Measurements from ENCODE around the gene SNN.

The SNN gene

GRCh38 chr16:11667824-11668622 is at the start of gene SNN:
TSS of gene SNN (plus strand) at chr16:11668455. CDS start at chr16:11676060, 7,605 bp downstream.
- H3K27ac ChIP-seq (ENCODE audit: low read depth, low read length): peak within 1 kb of the TSS; percentile 42
- 0 out of 2 replicates have a peak, but pooled peaks cover 5% of the 10 kb centered on the region for H3K27me3 ChIP-seq (ENCODE audit: control insufficient read depth, insufficient read depth, low read length)
- peak within 1 kb of the TSS; percentile 80 for H3K4me3 ChIP-seq (ENCODE audit: low read depth, low read length)
- H3K9ac ChIP-seq (ENCODE audit: low read depth, low read length): peak within 1 kb of the TSS; percentile 68
- no peaks in the 10 kb centered on the region for H3K36me3 ChIP-seq (ENCODE audit: control insufficient read depth, insufficient read depth, low read length)
- peaks cover 26% of the 10 kb centered on the region for H3K4me1 ChIP-seq (ENCODE audit: control insufficient read depth, insufficient read depth, low read length)
- no peaks in the 10 kb centered on the region for H3K9me3 ChIP-seq (ENCODE audit: control insufficient read depth, insufficient read depth, low read length)

- no peaks in the 10 kb centered on the region for H3K36me3 ChIP-seq (ENCODE audit: control insufficient read depth, insufficient read depth, low read length)
- no peak overlapping the region for H3K4me3 ChIP-seq (ENCODE audit: low read depth, low read length)
- H3K4me1 ChIP-seq (ENCODE audit: control insufficient read depth, insufficient read depth, low read length): peaks cover 15% of the 10 kb centered on the region
- no peaks in the 10 kb centered on the region for H3K27me3 ChIP-seq (ENCODE audit: control insufficient read depth, insufficient read depth, low read length)
- no peaks in the 10 kb centered on the region for H3K9me3 ChIP-seq (ENCODE audit: control insufficient read depth, insufficient read depth, low read length)
- no peak overlapping the region for H3K9ac ChIP-seq (ENCODE audit: low read depth, low read length)
- no peak overlapping the region for H3K27ac ChIP-seq (ENCODE audit: low read depth, low read length)
Measured at GRCh38 chr16:11619327-11619851, 48.9 kb upstream of the SNN start.

GRCh38 chr16:11620243-11621003 is 47.8 kb upstream of the SNN start:
- Histone ChIP-seq H3K4me1 (ENCODE audit: control insufficient read depth, insufficient read depth, low read length) (peaks cover 9% of the 10 kb centered on the region), H3K27me3 (ENCODE audit: control insufficient read depth, insufficient read depth, low read length) (no peaks in the 10 kb centered on the region), H3K27ac (ENCODE audit: low read depth, low read length) (no peak overlapping the region), H3K9ac (ENCODE audit: low read depth, low read length) (no peak overlapping the region), H3K9me3 (ENCODE audit: control insufficient read depth, insufficient read depth, low read length) (no peaks in the 10 kb centered on the region), H3K4me3 (ENCODE audit: low read depth, low read length) (no peak overlapping the region), H3K36me3 (ENCODE audit: control insufficient read depth, insufficient read depth, low read length) (no peaks in the 10 kb centered on the region)

GRCh38 chr16:11621539-11621919 is 46.7 kb upstream of the SNN start:
- 0 out of 2 replicates have a peak, but pooled peaks cover 3% of the 10 kb centered on the region for H3K4me1 ChIP-seq (ENCODE audit: control insufficient read depth, insufficient read depth, low read length)
- H3K9ac ChIP-seq (ENCODE audit: low read depth, low read length): no peak overlapping the region
- no peak overlapping the region for H3K27ac ChIP-seq (ENCODE audit: low read depth, low read length)
- H3K27me3 ChIP-seq (ENCODE audit: control insufficient read depth, insufficient read depth, low read length): no peaks in the 10 kb centered on the region
- no peaks in the 10 kb centered on the region for H3K9me3 ChIP-seq (ENCODE audit: control insufficient read depth, insufficient read depth, low read length)
- H3K4me3 ChIP-seq (ENCODE audit: low read depth, low read length): no peak overlapping the region
- H3K36me3 ChIP-seq (ENCODE audit: control insufficient read depth, insufficient read depth, low read length): no peaks in the 10 kb centered on the region

DNA sequence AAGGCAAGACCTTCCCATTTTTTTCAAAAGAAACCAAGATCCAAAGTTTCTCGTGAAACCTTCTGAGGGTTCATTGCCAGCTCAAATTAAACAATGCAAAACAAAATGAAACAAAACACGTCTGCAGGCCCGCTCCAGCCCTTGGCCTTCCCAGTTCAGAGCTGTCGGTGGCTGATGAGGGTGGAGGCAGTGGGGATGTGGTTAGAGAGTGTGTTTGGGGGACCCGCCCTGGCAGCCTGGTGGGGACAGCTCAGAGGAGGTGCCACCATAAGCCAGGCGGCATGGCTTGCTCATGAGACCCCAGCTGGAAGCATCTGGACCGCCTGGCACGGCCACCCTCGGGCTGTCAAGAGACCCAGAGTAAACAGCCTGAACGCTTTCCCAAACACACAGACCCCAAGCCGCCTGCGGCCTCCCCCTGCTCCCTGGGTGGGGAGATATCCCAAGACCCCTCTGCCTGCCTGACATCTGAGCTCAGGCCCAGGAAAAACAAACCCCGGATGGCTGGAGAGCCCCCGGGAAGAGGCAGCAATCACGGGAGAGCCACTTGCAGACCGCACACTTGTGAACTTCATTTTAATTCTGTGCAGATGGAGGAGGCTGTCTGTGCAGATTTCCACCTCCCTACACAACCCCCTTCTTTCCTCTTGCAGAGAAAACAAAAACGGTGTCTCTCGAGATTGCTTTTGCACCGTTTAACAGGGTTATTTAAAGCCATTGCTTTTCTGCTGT is 46.2 kb upstream of the SNN start:
- Histone ChIP-seq H3K9me3 (ENCODE audit: control insufficient read depth, insufficient read depth, low read length) (no peaks in the 10 kb centered on the region), H3K36me3 (ENCODE audit: control insufficient read depth, insufficient read depth, low read length) (no peaks in the 10 kb centered on the region), H3K27me3 (ENCODE audit: control insufficient read depth, insufficient read depth, low read length) (no peaks in the 10 kb centered on the region), H3K27ac (ENCODE audit: low read depth, low read length) (no peak overlapping the region), H3K4me3 (ENCODE audit: low read depth, low read length) (no peak overlapping the region), H3K4me1 (ENCODE audit: control insufficient read depth, insufficient read depth, low read length) (0 out of 2 replicates have a peak, but pooled peaks cover 3% of the 10 kb centered on the region), H3K9ac (ENCODE audit: low read depth, low read length) (no peak overlapping the region)

GRCh38 chr16:11624205-11624604 is 44.0 kb upstream of the SNN start:
- Histone ChIP-seq H3K9ac (ENCODE audit: low read depth, low read length) (no peak overlapping the region), H3K36me3 (ENCODE audit: control insufficient read depth, insufficient read depth, low read length) (no peaks in the 10 kb centered on the region), H3K9me3 (ENCODE audit: control insufficient read depth, insufficient read depth, low read length) (no peaks in the 10 kb centered on the region), H3K4me1 (ENCODE audit: control insufficient read depth, insufficient read depth, low read length) (no peaks in the 10 kb centered on the region), H3K4me3 (ENCODE audit: low read depth, low read length) (no peak overlapping the region), H3K27ac (ENCODE audit: low read depth, low read length) (no peak overlapping the region), H3K27me3 (ENCODE audit: control insufficient read depth, insufficient read depth, low read length) (no peaks in the 10 kb centered on the region; the same call in 1 of the 2 replicates)

DNA sequence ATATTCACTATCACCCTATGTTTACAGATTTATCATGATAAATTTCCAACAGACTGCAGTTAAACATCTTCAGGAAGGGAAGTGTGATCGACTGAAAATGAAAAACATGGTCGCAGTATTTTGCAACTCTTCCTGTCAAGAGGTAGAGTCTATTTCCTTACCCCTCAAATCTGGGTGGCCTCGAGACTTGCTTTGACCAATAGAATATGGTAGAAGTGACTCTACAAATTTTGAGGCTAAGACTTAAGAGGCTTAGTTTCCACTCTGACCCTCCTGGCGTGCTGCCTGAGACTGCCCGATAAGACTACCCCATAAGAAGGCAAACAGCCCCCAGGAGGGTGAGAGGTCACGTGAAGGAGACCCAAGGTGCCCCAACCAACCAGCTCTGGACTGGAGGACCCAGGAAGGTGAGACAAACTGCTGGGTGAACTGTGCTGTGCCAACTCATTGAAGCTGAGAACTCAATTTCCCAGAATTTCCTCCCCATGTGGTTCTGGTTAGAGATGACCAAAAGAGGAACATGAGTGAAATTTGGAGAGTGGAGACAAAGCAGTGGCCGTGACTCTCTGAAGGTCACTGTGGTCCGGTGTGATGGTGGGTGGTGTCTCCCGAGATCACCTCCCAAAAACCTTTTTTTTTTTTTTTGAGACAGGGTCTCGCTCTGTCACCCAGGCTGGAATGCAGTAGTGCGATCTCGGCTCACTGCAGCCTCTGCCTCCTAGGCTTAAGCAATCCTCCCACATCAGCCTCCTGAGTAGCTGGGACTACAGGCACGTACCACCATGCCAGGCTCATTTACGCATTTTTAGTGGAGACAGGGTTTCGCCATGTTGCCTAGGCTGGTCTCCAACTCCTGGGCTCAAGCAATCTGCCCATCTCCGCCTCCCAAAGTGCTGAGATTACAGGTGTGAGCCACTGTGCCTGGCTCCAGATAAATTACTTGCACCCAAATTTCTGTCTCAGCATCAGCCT is 43.3 kb upstream of the SNN start:
- Histone ChIP-seq H3K27me3 (ENCODE audit: control insufficient read depth, insufficient read depth, low read length) (no peaks in the 10 kb centered on the region; the same call in 1 of the 2 replicates), H3K9me3 (ENCODE audit: control insufficient read depth, insufficient read depth, low read length) (no peaks in the 10 kb centered on the region), H3K9ac (ENCODE audit: low read depth, low read length) (no peak overlapping the region), H3K36me3 (ENCODE audit: control insufficient read depth, insufficient read depth, low read length) (no peaks in the 10 kb centered on the region), H3K4me1 (ENCODE audit: control insufficient read depth, insufficient read depth, low read length) (no peaks in the 10 kb centered on the region), H3K4me3 (ENCODE audit: low read depth, low read length) (no peak overlapping the region), H3K27ac (ENCODE audit: low read depth, low read length) (no peak overlapping the region)

DNA sequence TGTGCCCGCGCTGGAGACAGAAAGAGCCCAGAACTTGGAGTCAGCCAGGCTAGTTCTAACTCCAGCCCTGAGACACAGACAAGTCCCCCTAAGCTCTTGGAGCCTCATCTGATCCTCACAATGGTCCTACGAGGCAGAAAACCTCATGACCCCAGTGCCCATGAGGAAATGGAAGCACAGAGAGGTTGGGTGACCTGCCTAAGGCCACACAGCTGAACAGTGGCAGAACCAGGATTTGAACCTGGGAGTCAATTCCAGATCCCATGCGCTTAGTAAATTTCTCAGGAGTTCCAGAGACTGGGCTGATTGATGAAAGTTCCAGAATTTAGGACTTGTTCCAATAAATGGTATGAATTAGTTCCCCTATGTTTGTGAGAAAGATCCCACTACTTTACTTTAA is 42.5 kb upstream of the SNN start:
- no peak overlapping the region for H3K9ac ChIP-seq (ENCODE audit: low read depth, low read length)
- no peaks in the 10 kb centered on the region for H3K9me3 ChIP-seq (ENCODE audit: control insufficient read depth, insufficient read depth, low read length)
- H3K36me3 ChIP-seq (ENCODE audit: control insufficient read depth, insufficient read depth, low read length): no peaks in the 10 kb centered on the region
- H3K4me3 ChIP-seq (ENCODE audit: low read depth, low read length): no peak overlapping the region
- no peaks in the 10 kb centered on the region; the same call in 1 of the 2 replicates for H3K27me3 ChIP-seq (ENCODE audit: control insufficient read depth, insufficient read depth, low read length)
- no peak overlapping the region for H3K27ac ChIP-seq (ENCODE audit: low read depth, low read length)
- H3K4me1 ChIP-seq (ENCODE audit: control insufficient read depth, insufficient read depth, low read length): no peaks in the 10 kb centered on the region

GRCh38 chr16:11626657-11627291 is 41.5 kb upstream of the SNN start:
- Histone ChIP-seq H3K36me3 (ENCODE audit: control insufficient read depth, insufficient read depth, low read length) (no peaks in the 10 kb centered on the region), H3K4me1 (ENCODE audit: control insufficient read depth, insufficient read depth, low read length) (no peaks in the 10 kb centered on the region), H3K9me3 (ENCODE audit: control insufficient read depth, insufficient read depth, low read length) (no peaks in the 10 kb centered on the region), H3K9ac (ENCODE audit: low read depth, low read length) (no peak overlapping the region), H3K27me3 (ENCODE audit: control insufficient read depth, insufficient read depth, low read length) (no peaks in the 10 kb centered on the region; the same call in 1 of the 2 replicates), H3K27ac (ENCODE audit: low read depth, low read length) (no peak overlapping the region), H3K4me3 (ENCODE audit: low read depth, low read length) (no peak overlapping the region)
